GM19324 (cell line): ENCODE data around the gene ERICH2.

Experiments
- ATAC-seq: cut with Tn5 transposase; IDR thresholded peaks from one replicate; pipeline ENCODE4 v1.9.1; 2021; ENCODE audit warnings: mild to moderate bottlenecking, moderate library complexity; ENCODE audit not compliant: unreplicated experiment, low FRiP score

ERICH2 gene

DNA sequence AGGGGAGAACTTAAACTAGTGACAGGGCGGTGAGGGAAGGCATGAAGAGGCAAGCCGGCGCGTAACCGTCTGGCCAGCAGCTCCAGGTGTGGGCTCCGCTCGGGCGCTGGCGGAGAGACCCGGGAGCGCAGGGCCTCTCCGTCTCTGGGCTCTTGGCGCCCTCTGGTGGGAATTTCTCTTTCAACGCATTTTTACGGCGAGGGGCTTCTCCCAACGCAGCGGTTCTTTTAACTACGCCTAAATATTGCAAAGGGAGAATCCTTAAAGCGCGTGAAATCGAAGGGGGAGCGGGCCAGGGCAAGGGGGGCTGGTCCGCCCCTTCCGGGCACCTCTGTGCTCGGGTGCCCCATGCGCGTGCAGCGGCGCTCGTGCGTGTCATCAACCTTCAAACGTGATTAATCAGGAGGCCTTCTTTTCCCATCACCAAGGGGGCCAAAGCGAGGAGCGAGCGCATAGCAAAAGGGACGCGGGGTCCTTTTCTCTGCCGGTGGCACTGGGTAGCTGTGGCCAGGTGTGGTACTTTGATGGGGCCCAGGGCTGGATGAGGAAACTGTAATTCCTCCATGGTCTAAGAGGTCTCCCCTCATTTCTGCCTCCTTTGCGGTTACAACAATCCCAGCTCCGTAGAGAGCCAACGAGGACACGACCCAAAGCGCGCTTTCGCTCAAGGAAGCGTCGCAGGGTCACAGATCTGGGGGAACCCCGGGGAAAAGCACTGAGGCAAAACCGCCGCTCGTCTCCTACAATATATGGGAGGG is 45.7 kb downstream of the ERICH2 start:
- ATAC-seq, result no peak

DNA sequence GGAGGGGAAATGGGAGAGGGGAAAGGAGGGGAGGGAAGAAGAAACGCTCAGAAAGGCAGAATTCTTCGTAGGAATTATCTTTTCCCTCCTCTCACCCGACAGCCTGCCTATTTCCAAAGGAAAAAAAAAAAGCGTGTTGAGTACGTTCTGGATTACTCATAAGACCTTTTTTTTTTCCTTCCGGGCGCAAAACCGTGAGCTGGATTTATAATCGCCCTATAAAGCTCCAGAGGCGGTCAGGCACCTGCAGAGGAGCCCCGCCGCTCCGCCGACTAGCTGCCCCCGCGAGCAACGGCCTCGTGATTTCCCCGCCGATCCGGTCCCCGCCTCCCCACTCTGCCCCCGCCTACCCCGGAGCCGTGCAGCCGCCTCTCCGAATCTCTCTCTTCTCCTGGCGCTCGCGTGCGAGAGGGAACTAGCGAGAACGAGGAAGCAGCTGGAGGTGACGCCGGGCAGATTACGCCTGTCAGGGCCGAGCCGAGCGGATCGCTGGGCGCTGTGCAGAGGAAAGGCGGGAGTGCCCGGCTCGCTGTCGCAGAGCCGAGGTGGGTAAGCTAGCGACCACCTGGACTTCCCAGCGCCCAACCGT is 46.4 kb downstream of the ERICH2 start, which contains the start of gene GAD1:
TSS of gene GAD1 (plus strand) at position 384 of the 589 bp plus-strand sequence. CDS start 1,705 bp downstream, outside the sequence.
- ATAC-seq, result no peak

DNA sequence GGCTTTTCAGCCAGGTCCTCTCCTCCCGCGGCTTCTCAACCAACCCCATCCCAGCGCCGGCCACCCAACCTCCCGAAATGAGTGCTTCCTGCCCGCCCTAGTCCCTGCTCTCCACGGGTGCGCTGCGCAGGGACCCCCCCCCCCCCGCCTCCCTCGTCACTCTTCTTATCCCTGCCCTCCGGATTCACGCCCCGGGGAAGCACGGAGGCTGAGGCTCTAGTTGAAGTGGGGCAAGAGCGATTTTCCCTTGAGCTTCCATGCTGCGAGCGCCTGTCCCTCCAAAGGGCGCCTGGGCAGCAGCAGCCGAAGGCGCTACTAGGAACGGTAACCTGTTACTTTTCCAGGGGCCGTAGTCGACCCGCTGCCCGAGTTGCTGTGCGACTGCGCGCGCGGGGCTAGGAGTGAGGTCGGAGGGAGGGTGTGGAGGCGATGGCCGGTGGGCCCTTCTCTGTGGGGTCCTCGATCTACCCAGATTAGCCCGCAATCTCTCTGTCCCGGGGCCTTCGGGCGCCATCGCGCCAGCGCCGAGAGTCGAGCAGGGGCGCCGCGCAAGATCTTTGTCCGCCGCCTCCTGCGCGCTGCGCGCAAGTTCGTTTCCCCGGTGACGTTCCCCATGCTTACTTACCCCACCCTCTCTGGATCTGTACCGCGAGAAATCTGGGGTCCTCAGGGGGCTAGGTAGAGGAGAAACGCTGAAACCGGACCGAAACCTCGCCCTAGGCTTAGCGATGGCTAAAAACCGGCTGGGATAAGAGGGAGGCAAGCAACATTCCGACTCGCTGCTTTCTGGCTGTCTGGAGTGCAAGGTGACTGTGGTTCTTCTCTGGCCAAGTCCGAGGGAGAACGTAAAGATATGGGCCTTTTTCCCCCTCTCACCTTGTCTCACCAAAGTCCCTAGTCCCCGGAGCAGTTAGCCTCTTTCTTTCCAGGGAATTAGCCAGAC is 47.2 kb downstream of the ERICH2 start:
- ATAC-seq, result no peak

DNA sequence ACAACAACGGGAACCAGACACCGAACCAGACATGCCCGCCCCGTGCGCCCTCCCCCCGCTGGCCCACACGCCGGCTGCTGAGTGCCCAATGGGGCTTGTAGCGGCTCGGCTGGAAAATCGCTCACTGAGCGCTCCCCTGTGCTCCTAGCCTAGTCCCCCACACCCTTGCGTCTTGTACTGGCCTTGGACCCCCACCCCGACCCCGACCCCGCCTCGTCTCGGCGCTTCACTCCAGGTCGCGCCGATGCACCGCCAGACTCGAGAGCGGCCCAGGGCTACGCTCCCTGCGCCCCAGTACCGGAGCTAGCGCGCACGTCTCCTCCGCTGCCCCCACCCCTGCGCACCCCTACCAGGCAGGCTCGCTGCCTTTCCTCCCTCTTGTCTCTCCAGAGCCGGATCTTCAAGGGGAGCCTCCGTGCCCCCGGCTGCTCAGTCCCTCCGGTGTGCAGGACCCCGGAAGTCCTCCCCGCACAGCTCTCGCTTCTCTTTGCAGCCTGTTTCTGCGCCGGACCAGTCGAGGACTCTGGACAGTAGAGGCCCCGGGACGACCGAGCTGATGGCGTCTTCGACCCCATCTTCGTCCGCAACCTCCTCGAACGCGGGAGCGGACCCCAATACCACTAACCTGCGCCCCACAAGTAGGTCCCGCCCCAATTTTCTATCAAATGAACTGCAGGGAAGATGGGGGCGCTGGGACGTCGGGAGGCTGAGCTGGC is 48.0 kb downstream of the ERICH2 start:
- no peak for ATAC-seq

DNA sequence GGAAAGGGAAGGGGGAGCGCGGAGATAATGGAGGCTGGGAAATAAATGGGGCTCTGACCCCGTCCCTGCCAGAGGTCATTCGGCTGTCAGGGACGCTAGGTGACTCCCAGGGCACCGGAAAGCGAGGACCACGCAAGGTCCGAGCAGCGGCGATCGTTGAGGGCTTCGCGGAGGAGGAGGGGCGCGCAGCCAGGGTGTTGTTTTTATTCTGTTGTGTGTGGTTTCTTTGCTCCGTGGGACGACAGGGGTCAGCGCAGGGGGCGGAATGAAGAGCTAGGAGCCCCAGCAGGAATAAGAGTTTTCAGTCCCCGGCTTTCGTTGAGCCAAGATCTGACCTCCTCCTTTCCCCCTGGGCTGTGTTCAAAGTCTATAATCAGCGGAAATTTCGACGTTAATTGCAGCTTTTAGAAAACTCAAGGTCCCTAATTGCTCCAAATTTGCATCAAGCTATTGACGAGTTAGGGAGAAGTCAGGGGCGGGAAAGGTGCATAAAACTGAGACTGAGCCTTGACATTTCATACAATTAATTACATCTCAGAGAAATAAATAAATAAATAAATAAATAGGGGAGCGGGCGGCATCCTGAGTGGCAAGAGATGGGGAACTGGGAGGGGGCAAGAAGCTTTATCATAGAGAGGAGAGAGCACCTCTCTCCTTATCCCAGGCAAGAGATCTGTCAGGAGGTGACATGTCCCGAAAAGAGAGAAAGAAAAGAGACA is 48.7 kb downstream of the ERICH2 start:
- ATAC-seq, result no peak

DNA sequence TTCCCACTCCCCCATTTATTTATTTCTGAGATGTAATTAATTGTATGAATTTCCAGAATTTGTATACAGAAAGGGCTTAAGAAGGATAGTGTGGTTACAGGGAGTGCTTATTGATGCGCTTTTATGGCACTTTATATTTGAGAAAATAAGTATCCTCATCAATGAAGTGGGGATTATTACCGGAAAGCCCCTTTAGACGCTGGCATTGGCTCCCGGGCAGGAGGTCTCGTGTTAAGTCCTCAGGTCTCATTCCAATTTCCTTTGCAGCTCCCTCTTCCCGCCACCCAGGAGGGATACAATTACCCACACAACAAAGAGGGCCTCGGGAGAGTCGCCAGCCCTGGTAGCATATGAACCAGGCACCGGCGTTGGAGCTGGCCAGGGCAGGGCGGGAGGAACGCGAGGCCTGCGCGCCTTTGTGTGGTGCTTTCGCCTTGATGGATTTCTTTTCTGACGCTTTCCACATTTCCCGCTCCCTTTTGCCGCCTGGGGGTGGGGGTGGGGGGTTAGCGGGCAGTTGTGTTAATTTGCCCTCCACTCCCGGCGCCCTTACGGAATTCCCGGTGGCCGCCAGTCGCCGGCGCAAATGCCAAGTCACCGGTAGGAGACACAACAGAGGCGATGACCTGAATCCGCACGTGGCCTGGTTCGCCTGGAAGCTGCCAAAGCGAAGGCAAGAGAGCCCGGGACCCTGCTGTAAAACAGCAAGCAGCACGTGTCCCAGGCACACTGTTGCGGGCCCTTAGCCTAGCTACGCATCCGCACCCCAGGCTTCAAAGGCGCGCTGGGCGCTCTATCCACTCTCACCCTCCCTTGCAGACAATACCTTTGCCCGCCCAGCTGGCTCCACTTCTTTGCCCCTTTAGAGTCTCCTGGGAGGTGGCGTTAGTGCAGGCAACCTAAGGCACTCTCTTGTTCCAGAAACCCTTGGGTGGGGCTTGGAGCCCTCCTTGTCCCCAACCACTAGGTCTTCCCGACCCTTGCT is 49.8 kb downstream of the ERICH2 start:
- no peak for ATAC-seq

DNA sequence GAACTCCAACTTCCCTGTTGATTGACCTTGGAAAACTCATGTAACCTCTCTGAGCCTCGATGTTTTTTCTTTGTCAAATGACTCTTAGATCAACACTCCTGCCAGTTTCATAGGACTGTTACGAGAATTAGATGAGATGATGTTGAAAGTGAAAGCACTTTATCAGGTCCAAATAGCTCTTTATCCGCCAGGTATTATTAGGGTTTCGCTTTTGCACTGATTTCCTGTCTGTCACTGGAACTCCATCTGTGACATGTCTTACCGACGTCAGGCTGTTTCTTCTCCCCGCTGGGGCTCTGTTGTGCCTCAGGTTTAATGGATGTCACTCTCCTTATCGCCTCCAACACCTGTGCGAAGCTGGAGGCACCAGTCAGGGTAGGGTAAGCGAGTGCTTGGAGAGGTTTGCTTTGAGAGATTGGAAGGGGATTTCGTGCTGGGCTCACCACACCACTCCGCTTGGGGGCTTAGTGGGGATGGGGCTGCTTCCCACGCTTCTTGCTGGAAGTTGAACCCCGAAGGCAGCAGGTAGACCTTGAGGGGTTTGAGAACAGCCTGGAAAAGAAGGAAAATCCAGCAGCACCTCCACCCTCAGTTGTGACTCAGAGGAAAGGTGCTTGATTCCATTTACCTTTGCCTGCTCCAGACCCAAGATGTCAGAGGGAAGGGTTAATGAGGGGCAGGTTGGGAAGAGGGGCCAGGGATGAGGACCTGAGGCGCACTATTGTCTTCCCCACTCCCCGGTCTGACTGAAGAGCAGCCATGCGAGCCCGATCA is 50.8 kb downstream of the ERICH2 start:
- ATAC-seq, result no peak

DNA sequence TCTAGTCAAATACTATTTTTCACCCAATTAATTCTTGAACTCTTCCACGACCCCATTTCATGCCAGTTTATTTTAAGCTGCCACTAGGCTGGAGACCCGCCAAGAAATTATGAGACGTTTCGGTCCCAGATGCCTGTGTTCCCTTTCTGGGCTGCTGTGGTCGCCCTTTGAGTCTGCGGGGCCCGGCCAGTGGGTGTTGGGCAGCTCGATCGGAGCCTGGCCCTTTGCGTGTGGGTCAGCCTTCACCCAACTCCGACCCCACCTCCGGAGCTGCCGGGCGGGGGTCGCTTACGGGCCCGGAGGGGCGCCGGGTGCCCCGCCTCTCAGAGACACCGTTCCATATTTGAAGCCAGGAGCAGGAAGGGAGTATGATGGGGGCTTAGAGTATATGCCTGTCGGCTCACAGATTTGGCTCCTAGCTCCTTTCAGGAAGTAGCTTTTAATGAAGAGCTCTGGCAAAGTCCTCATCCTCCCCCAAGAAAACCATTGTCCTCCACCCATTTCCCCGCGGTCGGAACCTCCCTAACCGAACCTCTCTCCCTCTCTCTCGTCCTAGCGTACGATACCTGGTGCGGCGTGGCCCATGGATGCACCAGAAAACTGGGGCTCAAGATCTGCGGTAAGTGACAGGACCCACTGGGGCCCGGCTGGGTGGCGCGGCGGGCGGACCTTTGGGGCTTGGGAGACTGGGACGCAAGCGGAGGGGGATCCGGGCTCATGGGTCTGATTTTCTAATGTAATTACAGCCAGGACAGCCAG is 51.5 kb downstream of the ERICH2 start:
- no peak for ATAC-seq

DNA sequence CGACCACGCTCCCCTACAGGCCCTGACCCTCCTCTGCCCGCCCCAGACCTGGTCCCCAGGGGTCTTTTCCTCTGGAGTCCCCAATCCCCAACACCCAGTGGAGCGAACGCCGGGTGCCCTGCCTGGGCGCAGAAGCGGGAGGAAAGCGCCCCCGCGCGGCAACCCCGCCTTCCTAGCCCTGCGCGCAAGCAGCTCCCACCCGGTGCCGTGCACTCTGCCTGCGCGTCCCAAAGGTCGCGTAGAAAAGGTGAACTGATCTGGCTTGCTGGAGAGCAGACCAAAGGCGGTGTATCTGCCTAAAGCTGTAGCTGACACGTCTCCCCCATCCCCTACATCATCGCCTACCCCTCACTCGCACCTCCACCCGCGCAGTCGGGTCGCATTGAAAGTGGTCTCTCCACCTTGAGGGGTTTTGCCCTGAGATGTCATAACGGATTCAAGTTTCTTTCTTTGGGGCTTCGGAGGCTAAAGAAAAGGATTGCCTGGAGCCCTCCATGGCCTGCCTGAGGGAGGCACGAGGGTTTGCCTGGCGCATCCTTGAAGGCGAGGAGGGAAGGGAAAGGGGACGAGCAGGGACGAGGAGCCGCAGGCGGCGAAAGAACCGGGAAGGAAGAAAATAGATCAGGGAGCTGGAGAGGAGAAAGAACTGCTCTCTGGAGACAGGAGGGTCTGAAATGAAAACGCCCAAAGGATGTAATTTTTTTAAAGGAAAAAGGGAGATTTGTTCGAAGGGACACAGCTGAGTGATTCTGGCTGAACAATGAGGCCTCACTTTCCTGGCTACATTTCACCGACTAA is 52.3 kb downstream of the ERICH2 start:
- ATAC-seq, result no peak

DNA sequence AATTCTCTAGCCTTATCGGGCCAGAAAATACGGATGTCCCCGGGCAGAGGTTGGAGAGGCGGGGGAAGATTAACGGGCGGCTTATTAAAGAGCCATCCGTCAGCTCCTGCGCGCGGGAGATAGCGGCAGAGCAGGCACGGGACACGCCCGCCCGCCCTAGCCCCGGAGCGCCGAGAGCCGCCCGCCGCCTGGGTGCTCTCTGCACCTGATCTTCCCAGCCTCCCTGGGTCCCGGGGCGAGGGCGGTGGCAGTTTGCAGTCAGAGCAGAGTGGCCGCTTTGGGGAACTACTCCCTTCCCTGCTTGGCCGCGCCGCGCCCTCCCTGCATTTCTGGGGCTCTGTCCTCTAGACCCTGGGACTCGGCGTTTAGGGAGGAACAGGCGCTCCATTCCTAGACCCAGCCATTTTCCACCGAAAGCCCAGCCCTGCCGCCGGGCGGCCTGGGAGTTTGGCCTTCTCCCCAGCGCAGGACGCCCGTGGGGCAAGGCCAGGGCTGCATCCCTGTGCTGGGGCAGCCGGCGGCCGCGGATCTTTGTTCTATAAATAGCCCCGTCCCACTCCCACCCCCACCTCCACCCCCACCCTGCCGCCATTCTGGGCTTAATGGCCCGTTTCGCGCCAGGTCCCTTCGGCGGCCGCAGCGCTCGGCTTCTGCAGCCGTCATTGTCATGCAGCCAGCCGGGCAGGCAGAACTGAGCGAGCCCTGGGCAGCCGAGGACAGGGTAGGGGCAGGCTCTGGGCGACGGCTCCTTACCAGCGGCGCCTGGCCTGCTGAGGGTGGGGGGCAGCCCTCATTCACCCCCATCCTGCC is 53.1 kb downstream of the ERICH2 start:
- ATAC-seq, result no peak

DNA sequence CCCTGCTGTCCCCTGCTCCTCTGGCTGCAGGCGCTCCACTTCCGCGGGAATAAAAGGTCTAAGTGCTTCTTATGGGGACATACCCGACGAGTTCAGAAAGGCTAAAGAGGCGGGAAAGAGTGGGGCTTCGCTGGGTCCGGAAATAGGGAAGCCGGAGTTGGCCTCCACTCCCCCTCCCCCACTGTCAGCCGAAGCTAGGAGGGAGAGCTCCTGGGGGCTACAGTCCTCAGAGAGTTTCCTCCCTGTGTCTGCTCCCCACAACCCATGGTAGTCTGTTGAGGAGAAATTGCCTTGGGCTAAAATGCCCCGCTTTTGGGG is 53.7 kb downstream of the ERICH2 start:
- ATAC-seq, result no peak

DNA sequence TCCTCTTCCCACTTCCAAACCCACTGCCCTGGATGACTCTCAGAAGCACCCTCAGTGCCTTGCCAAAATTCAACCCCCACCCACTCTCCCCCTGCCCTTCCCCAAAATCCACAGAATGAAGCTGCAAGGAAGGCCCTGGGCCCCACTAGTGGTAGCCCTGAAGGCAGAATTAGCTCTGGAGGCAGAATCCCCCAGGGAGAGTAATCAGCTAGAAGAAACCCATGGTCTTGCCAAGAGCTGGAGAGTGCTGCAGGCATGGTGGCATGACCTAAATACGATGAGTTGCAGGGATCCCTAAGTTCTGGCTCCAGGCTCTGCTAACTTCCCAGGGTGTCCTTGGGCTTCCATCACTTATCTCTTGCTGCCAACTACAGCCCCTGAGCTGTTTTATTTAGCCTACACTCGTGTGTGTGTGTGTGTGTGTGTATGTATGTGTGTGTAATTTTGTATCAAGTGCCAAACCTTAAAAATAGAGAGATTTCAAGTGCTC is 54.4 kb downstream of the ERICH2 start:
- ATAC-seq, result no peak

DNA sequence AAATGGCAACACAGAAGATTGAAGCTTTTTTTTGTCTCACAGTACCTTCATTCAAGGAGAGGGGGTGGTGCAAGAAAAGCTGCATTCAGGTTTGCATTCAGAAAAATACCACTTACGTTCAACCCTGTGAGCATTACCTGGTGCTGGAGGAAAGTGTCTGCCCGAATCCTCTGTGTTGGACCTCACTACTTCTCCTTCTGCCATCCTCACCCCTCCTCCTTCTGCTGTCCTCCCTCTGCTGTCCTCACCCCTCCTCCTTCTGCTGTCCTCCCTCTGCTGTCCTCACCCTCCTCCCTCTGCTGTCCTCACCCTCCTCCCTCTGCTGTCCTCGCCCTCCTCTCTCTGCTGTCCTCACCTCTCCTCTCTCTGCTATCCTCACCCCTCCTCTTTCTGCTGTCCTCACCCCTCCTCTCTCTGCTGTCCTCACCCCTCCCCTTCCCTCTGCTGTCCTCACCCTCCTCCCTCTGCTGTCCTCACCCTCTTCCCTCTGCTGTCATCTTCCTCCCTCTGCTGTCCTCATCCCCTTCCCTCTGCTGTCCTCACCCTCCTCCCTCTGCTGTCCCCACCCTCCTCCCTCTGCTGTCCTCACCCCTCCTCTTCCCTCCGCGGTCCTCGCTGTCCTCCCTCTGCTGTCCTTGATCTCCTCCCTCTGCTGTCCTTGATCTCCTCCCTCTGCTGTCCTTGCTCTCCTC is 57.8 kb downstream of the ERICH2 start:
- no peak for ATAC-seq

DNA sequence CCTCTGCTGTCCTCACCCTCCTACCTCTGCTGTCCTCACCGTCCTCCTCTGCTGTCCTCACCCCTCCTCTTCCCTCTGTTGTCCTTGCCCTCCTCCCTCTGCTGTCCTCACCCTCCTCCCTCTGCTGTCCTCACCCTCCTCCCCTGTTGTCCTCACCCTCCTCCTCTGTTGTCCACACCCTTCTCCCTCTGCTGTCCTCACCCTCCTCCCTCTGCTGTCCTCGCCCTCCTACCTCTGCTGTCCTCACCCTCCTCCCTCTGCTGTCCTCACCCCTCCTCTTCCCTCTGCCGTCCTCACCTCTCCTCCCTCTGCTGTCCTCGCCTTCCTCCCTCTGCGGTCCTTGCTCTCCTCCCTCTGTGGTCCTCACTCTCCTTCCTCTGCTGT is 58.3 kb downstream of the ERICH2 start:
- no peak for ATAC-seq

DNA sequence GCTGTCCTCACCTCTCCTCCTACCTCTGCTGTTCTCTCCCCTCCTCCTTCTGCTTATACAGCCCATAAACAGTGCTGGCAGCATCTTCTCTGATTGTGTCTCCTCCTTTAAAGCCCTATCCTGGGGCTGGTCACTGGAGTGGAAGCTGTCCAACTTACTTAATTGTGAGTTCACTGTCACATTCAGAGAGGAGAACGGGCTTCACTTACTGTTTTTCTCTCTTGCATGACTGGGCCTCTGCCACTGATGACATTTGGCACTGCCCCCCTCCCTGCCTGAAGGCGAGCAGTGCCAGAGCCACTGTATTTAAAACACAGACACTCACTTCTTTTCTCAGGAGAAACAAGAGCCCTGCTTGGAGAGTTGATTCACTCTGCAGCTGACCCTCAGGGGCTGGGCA is 58.9 kb downstream of the ERICH2 start:
- ATAC-seq, result no peak
